H1 (cell line): ENCODE measurements around the gene NRXN3. TPM values are rescaled to one million over a fixed set of nuclear protein-coding genes. Genes with fewer than 3 reads are reported as not detected.

Experiments
- GABPA ChIP-seq: IDR thresholded peaks from 2 replicates; pipeline ENCODE4 v1.6.1; 2011; ENCODE audit warnings: mild to moderate bottlenecking, low read length, moderate library complexity, borderline replicate concordance; ENCODE audit not compliant: insufficient read depth
- RAD21 ChIP-seq, 2 experiments: IDR thresholded peaks in 1 of 2; conservative IDR thresholded peaks in 1 of 2; 2 replicates each; pipeline ENCODE4 v1.6.1; 2011; ENCODE audit warnings: low read depth in 2 of 2, low read length in 2 of 2, improper control_type of control experiment in 1 of 2, inconsistent platforms in 1 of 2, mild to moderate bottlenecking in 1 of 2, moderate library complexity in 1 of 2
- SP4 ChIP-seq: IDR thresholded peaks from 2 replicates; pipeline ENCODE4 v1.6.1; 2012; ENCODE audit warnings: low read length, inconsistent platforms
- polyA plus RNA-seq, 7 experiments: library from polyadenylated mRNA; depleted of rRNA in 3 of 7; stranded (reverse) in 5 of 7; unstranded in 2 of 7; fragments of >200 nt in 5 of 7; fragments of 200-250 nt in 2 of 7; gene quantifications; 1 replicate in 5 of 7; 2 replicates in 1 of 7; 4 replicates in 1 of 7; pipeline versions ENCODE4 v1.2.1 to v1.2.3, GENCODE V29; 2011 to 2013; ENCODE audit warnings: missing spikeins in 2 of 7, mixed read lengths in 2 of 7
- total RNA-seq: library from RNA; stranded (reverse); fragmentation: NEBNext Ultra II Directional; extraction: Animal tissue kit (Norgen Biotek cat#: 25700); gene quantifications from 2 replicates; pipeline ENCODE4 v1.2.1, GENCODE V29; 2021

NRXN3 gene
- total and polyA plus RNA-seq, 2 of the 8 experiments (the other 6 are each of a cell fraction or from before 2014, with no cell fraction given): 2.6 to 4.1 TPM

DNA sequence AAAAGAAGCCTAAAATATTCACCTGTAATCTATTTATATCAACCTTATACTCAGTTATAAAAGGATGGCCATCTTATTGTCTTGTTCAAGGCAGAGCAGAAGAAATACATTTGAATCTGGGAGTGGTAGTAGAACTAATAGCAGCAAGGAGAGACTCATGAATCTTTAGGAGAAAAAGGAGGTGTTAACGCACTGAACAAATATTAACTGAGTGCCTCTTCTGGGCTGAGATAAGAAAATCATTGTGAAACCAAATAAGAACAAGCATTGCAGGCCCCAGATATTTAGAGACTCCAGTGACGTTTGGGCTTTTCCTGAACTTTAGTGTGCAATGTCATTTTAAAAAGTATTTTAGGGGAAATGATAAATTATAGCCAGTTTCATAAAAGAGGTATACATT is 1250.6 kb downstream of the NRXN3 start (continued):
- TF ChIP-seq RAD21 (IDR thresholded peaks at IDR 0.05 in 1 of 2, conservative IDR thresholded peaks at IDR 0.05 in 1 of 2; ENCODE audit: low read depth in 2 of 2, low read length in 2 of 2): no peak
- no peak for TF ChIP-seq SP4
- no peak for TF ChIP-seq GABPA
